GM12878 (cell line): ENCODE results near the gene CSPG5. TPM values are rescaled to one million over a fixed set of nuclear protein-coding genes. Genes with fewer than 3 reads are reported as not detected.

ENCODE experiments used
- ATAC-seq: fragments of 200-7000 bp; cut with Tn5 transposase; 3 replicates; pipeline ENCODE4 v1.9.1; 2020; ENCODE audit warnings: mild to moderate bottlenecking, moderate library complexity
- Bru-seq: library from RNA; stranded (reverse); fragments of 400-500 nt; gene quantifications from one replicate; lab custom pipeline; 2021; lab: Mats Ljungman, UMichigan
- BruChase-seq, 2 experiments: library from RNA; stranded (reverse); fragments of 400-500 nt; gene quantifications; one replicate each; lab custom pipeline; 2021; lab: Mats Ljungman, UMichigan
- BruUV-seq: library from RNA; stranded (reverse); fragments of 400-500 nt; replicated peaks from 2 replicates; lab custom pipeline; 2021; lab: Mats Ljungman, UMichigan
- CTCF ChIA-PET: fragments of 300-600 bp; sonication (Branson Sonifier 250); formaldehyde crosslinking; extraction: SDS; loops from one replicate; lab custom pipeline; 2021; ENCODE audit warnings: inconsistent platforms; lab: Yijun Ruan, JAX
- POLR2A ChIA-PET: fragments of 350-600 bp; formaldehyde crosslinking; extraction: SDS; loops from one replicate; lab custom pipeline; 2021; ENCODE audit warnings: inconsistent platforms; lab: Charles Lee
- RAD21 ChIA-PET: fragments of 300-600 bp; sonication (Branson Sonifier 250); formaldehyde crosslinking; loops from one replicate; lab custom pipeline; 2023; ENCODE audit warnings: antibody characterized with exemption; ENCODE audit not compliant: unreplicated experiment; lab: Charles Lee
- SMC1A ChIA-PET: fragments of 300-600 bp; sonication (Branson Sonifier 250); formaldehyde crosslinking; loops from one replicate; lab custom pipeline; 2023; ENCODE audit not compliant: unreplicated experiment, uncharacterized antibody; lab: Charles Lee
- DNase-seq: peaks from one replicate; pipeline ENCODE4 v3.0.0-alpha.2; 2011; ENCODE audit warnings: low read depth, low spot score
- FAIRE-seq: peaks from 3 replicates; lab custom pipeline; 2011; peaks lifted over from hg19 to GRCh38; lab: Jason Lieb, UNC
- H2AFZ ChIP-seq: 2 replicates; pipeline ENCODE4 v1.6.0; 2011; ENCODE audit warnings: low read depth, low read length, control low read depth; ENCODE audit not compliant: control insufficient read depth
- H3K27ac ChIP-seq: 2 replicates; pipeline ENCODE4 v1.5.1; 2011; ENCODE audit warnings: control low read depth; ENCODE audit not compliant: control insufficient read depth, insufficient read depth
- H3K27me3 ChIP-seq, 2 experiments: replicated peaks in 1 of 2; 2 replicates each; pipeline versions ENCODE4 v1.6.0 to v1.6.1; 2011; ENCODE audit warnings: low read length in 1 of 2; ENCODE audit not compliant: control insufficient read depth in 2 of 2, insufficient read depth in 2 of 2
- H3K36me3 ChIP-seq, 2 experiments: 2 replicates each; pipeline ENCODE4 v1.5.1; 2011; ENCODE audit warnings: low read length in 1 of 2; ENCODE audit not compliant: control insufficient read depth in 2 of 2, insufficient read depth in 2 of 2
- H3K4me1 ChIP-seq: 2 replicates; pipeline ENCODE4 v1.6.1; 2011; ENCODE audit warnings: mild to moderate bottlenecking, low read length, moderate library complexity, mixed read lengths; ENCODE audit not compliant: control insufficient read depth, insufficient read depth
- H3K4me2 ChIP-seq: 2 replicates; pipeline ENCODE4 v1.6.0; 2011; ENCODE audit warnings: control low read depth; ENCODE audit not compliant: control insufficient read depth, insufficient read depth
- H3K4me3 ChIP-seq: fragments of 200-600 bp; sonication (generic); 2 replicates; pipeline ENCODE4 v1.5.1; 2016
- H3K79me2 ChIP-seq: 2 replicates; pipeline ENCODE4 v1.6.0; 2011; ENCODE audit warnings: low read length; ENCODE audit not compliant: control insufficient read depth, insufficient read depth
- H3K9ac ChIP-seq: 2 replicates; pipeline ENCODE4 v1.8.0; 2011; ENCODE audit warnings: low read length, control low read depth, mixed read lengths; ENCODE audit not compliant: control insufficient read depth, insufficient read depth
- H3K9me3 ChIP-seq: replicated peaks from 3 replicates; pipeline ENCODE4 v1.5.1; 2011; ENCODE audit warnings: mild to moderate bottlenecking, low read length; ENCODE audit not compliant: control insufficient read depth, insufficient read depth
- H4K20me1 ChIP-seq: 2 replicates; pipeline ENCODE4 v1.6.0; 2011; ENCODE audit not compliant: control insufficient read depth, insufficient read depth
- CREM ChIP-seq: IDR thresholded peaks from 2 replicates; pipeline ENCODE4 v1.6.1; 2014; ENCODE audit warnings: antibody characterized with exemption, low read depth
- EZH2 ChIP-seq: IDR thresholded peaks from 2 replicates; pipeline ENCODE4 v1.6.1; 2012; ENCODE audit warnings: low read depth, mild to moderate bottlenecking, control low read depth, inconsistent platforms, low read length, borderline replicate concordance; ENCODE audit not compliant: control insufficient read depth
- SUZ12 ChIP-seq: fragments of 200-600 bp; sonication (generic); IDR thresholded peaks from one replicate; pipeline ENCODE4 v1.6.1; 2018; ENCODE audit warnings: antibody characterized with exemption, mild to moderate bottlenecking; ENCODE audit not compliant: unreplicated experiment
- WGBS: methylation state at CpG from one replicate; pipeline ENCODE4 v1.1.6; 2016; ENCODE audit warnings: low lambda C conversion rate; ENCODE audit not compliant: insufficient replicate concordance, insufficient coverage; ENCODE audit errors: missing lambda C conversion rate; 5-methylcytosine and 5-hydroxymethylcytosine counted together
- in situ Hi-C: fragments of 300-500 bp; cut with MboI; formaldehyde crosslinking; loops from 9 replicates; pipeline ENCODE4 v1.14.3; 2018; ENCODE audit warnings: mixed read lengths
- intact Hi-C: fragments of 100-400 bp; cut with micrococcal nuclease; formaldehyde crosslinking; loops from one replicate; pipeline ENCODE4 v1.14.2; 2022; ENCODE audit not compliant: unreplicated experiment
- long read RNA-seq, 2 experiments: library from polyadenylated mRNA; unstranded; transcript quantifications; one replicate each; pipeline ENCODE4 v2.0.0, GENCODE V29; 2019 to 2020
- polyA minus RNA-seq, 3 experiments: library from RNA; depleted of rRNA, polyadenylated mRNA; stranded (reverse); fragments of >200 nt; gene quantifications; 2 replicates each; pipeline ENCODE4 v1.2.3, GENCODE V29; 2011
- polyA plus RNA-seq, 11 experiments: library from polyadenylated mRNA; depleted of rRNA in 4 of 11; unstranded in 6 of 11; stranded (reverse) in 5 of 11; fragments of >200 nt; fragmentation: Nextera tagmentation in 4 of 11; fragmentation: Illumina TruSeq in 1 of 11; extraction: Ambion mirVana in 4 of 11; extraction: Trizol in 1 of 11; gene quantifications; 1 replicate in 1 of 11; 2 replicates in 10 of 11; pipeline versions ENCODE4 v1.2.1 to v1.2.3, GENCODE V29; 2011 to 2016; ENCODE audit warnings: inconsistent platforms in 2 of 11, missing spikeins in 2 of 11, low read depth in 1 of 11
- total RNA-seq, 4 experiments: library from RNA; depleted of rRNA in 3 of 4; stranded (reverse); fragments of >200 nt in 3 of 4; fragmentation: Illumina TruSeq in 1 of 4; extraction: Trizol in 1 of 4; gene quantifications; 2 replicates each; pipeline versions ENCODE4 v1.2.1 to v1.2.3, GENCODE V29; 2013 to 2021

CSPG5 gene
- 0.39 and 0.54 TPM in 2 replicates for total RNA-seq (2013; cell fraction: nucleolus; rRNA removed)
- total RNA-seq (2014; rRNA removed) (0.11 and 0.17 TPM in 2 replicates), total RNA-seq (2014; rRNA removed; fragmentation: Illumina TruSeq; extraction: Trizol) (not detected in 2 replicates), total RNA-seq (2021) (0.08 and 0.16 TPM in 2 replicates), polyA plus RNA-seq (2011; rRNA removed) (0.06 TPM in 1 of 2 replicates, not detected in the other), polyA plus RNA-seq (2014; fragmentation: Illumina TruSeq; extraction: Trizol) (not detected in 2 replicates), polyA plus RNA-seq (2014; fragmentation: Nextera tagmentation; extraction: Ambion mirVana) (not detected), polyA plus RNA-seq (2014; rRNA removed) (0.22 TPM in 1 of 2 replicates, not detected in the other), polyA plus RNA-seq (2016; fragmentation: Nextera tagmentation; extraction: Ambion mirVana) (not detected), polyA minus RNA-seq (2011; rRNA and poly(A)+ RNA removed) (0.15 and 0.26 TPM in 2 replicates), Bru-seq, nascent RNA (percentile 20 among the genes with signal in this experiment), BruChase-seq, experiment 1, labeled RNA remaining after a 6-hour chase (percentile 45 among the genes with signal in this experiment), BruChase-seq, experiment 2, labeled RNA remaining after a 2-hour chase (percentile 43 among the genes with signal in this experiment)
- polyA plus RNA-seq (2011; ENCODE audit: low read depth): not detected
- not detected in 2 replicates for polyA plus RNA-seq (2011; cell fraction: cytosol; rRNA removed)
- 0.04 and 0.09 TPM in 2 replicates for polyA plus RNA-seq (2011; cell fraction: nucleus; rRNA removed)
- 0.11 and 0.19 TPM in 2 replicates for polyA plus RNA-seq (2012)
- polyA minus RNA-seq (2011; cell fraction: cytosol; rRNA and poly(A)+ RNA removed): not detected in 2 replicates
- polyA minus RNA-seq (2011; cell fraction: nucleus; rRNA and poly(A)+ RNA removed): 0.36 and 0.48 TPM in 2 replicates
- long read RNA-seq, experiment 1: 0 reads
- long read RNA-seq, experiment 2: 0 reads

- Histone ChIP-seq H3K4me3 (peak within 1 kb of the TSS; percentile 72; the same call in 1 of the 2 replicates), H3K79me2 (no peaks in the 10 kb centered on the region), H3K4me1 (no peaks in the 10 kb centered on the region), H3K27me3 (peaks cover 8 to 9% of the 10 kb centered on the region in 2 experiments), H4K20me1 (no peaks in the 10 kb centered on the region), H3K36me3 (no peaks in the 10 kb centered on the region), H3K9ac (no peak within 1 kb of the TSS), H3K9me3 (no peaks in the 10 kb centered on the region), H3K4me2 (peak within 1 kb of the TSS; percentile 82; the same call in 1 of the 2 replicates), H3K27ac (no peak within 1 kb of the TSS), H2AFZ (no peak within 1 kb of the TSS; the same call in 1 of the 2 replicates)
- WGBS: 18% methylated on average over 69 of the region's 121 CpGs
- ATAC-seq (peak; percentile 18), DNase-seq (no peak), FAIRE-seq (no peak)
- POLR2A ChIA-PET: interaction anchor here (0.6 kb wide), 1 partner anchor 45 kb away, joined by 3 read pairs; no protein-coding TSS in a partner anchor
- TF ChIP-seq SUZ12 (peak; percentile 81), CREM (no peak), EZH2 (no peak)
- in situ Hi-C loops (no loop called here), intact Hi-C loops (no loop called here)
- no TSS peak for BruUV-seq
- SMC1A ChIA-PET: interaction anchor here (1.8 kb wide), 1 partner anchor 57 kb away, joined by 4 read pairs; no protein-coding TSS in a partner anchor
- CTCF ChIA-PET: no interaction called here
- RAD21 ChIA-PET: no interaction called here
These were observed at the start of gene CSPG5 for GRCh38 chr3:47578691-47579632. TSS of gene CSPG5 (minus strand) at chr3:47578865. CDS start at chr3:47578693, 172 bp downstream.
